Subcutaneous preadipocyte (primary cell): Measurements from ENCODE around the gene NRAP. TPM values are rescaled to one million over a fixed set of nuclear protein-coding genes. Genes with fewer than 3 reads are reported as not detected.

ENCODE experiments used
- total RNA-seq: library from RNA; depleted of rRNA; stranded (reverse); fragments of >200 nt; gene quantifications from 2 replicates; pipeline ENCODE4 v1.2.3, GENCODE V29; 2012

NRAP gene, protein sequence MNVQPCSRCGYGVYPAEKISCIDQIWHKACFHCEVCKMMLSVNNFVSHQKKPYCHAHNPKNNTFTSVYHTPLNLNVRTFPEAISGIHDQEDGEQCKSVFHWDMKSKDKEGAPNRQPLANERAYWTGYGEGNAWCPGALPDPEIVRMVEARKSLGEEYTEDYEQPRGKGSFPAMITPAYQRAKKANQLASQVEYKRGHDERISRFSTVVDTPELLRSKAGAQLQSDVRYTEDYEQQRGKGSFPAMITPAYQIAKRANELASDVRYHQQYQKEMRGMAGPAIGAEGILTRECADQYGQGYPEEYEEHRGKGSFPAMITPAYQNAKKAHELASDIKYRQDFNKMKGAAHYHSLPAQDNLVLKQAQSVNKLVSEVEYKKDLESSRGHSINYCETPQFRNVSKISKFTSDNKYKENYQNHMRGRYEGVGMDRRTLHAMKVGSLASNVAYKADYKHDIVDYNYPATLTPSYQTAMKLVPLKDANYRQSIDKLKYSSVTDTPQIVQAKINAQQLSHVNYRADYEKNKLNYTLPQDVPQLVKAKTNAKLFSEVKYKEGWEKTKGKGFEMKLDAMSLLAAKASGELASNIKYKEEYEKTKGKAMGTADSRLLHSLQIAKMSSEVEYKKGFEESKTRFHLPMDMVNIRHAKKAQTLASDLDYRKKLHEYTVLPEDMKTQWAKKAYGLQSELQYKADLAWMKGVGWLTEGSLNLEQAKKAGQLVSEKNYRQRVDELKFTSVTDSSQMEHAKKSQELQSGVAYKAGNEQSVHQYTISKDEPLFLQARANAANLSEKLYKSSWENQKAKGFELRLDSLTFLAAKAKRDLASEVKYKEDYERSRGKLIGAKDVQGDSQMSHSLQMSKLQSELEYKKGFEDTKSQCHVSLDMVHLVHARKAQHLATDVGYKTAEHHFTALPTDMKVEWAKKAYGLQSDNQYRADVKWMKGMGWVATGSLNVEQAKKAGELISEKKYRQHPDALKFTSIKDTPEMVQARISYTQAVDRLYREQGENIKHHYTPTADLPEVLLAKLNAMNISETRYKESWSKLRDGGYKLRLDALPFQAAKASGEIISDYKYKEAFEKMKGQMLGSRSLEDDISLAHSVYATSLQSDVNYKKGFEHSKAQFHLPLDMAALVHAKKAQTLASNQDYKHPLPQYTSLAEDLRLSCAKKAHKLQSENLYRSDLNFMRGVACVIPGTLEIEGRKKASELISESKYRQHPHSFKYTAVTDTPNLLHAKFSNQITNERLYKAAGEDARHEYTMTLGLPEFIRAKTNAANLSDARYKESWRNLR (N-terminal part only)
- total RNA-seq: not detected in 2 replicates

DNA sequence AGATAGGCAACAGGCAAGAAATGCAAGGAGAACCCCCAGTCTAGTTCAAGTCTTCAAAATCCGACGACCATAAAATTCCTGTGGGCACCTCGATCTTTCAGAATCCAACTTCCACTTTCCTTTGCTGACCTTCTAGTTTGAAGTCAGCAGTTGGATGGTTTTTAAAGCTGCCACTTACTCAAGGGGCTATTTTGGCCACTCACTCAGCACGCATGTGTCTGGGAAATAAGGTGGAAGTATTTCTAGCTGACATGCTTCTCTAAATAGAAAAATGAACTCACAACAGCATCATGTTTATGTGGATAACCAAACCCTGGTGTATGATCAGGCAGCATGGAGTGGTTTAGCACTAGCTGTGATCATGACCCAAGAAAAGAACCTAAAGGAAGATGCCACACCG is at the start of gene NRAP:
Gene NRAP (minus strand): TSS at position 134 of the 400 bp plus-strand sequence. CDS start 159 bp downstream, outside the sequence.

DNA sequence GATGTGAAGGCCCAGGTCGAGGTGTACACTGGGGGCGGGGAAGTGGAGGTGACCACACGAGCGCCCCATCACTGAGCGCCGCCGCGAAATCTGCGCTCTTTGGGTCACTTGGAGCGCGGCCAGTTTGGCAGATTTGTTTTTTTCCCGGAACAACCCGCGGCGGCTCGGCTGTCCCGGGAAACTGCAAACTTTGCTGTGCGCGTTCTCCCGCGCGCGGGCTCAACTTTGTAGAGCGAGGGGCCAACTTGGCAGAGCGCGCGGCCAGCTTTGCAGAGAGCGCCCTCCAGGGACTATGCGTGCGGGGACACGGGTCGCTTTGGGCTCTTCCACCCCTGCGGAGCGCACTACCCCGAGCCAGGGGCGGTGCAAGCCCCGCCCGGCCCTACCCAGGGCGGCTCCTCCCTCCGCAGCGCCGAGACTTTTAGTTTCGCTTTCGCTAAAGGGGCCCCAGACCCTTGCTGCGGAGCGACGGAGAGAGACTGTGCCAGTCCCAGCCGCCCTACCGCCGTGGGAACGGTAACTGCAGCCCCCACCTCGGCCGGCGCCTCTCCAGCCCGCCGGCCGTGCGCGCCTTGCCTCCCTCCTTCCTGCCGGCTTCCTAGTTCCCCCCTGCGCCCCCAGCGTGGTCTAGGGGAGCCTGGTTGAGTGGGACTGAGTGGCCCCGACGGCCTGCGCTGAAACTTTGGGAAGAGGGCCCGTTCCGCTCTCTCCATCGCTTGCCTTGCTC is 15.8 kb upstream of the NRAP start, which contains the start of gene CASP7:
Gene CASP7 (plus strand): TSS at position 450 of the 727 bp plus-strand sequence. CDS start 17,582 bp downstream, outside the sequence.

DNA sequence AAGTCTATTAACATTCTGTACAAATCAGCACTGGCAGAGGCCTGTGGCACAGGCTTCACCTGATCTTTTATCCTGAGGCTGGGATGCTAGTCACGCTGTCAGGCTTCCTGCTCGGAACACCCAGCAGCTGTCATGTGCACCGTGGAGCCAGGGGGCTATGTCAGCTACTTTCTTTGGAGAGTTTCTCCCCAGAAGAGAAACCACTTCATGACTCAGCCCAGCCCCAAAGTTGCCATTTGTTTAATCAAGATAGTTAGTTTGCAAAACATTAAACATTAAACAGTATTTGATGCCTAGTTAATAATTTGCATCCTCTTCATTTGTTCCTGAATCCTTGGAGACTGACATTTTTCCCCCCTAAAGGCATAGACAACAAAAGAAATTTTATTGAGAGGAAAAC is 111.1 kb downstream of the NRAP start, which contains the start of gene HABP2:
Gene HABP2 (plus strand): TSS at position 353 of the 400 bp plus-strand sequence. CDS start 69 bp downstream, outside the sequence.

Other genes with a start within 250 kb of the NRAP start
- not detected in 2 replicates for gene HABP2, start 111.0 kb downstream of the NRAP start, total RNA-seq
- gene CASP7, start 15.9 kb upstream of the NRAP start, total RNA-seq: 23.5 and 25.2 TPM in 2 replicates
- gene PLEKHS1, start 87.6 kb upstream of the NRAP start, total RNA-seq: not detected in 2 replicates
- gene DCLRE1A, start 190.0 kb upstream of the NRAP start, total RNA-seq: 4.0 and 7.0 TPM in 2 replicates
- 9.9 and 18.0 TPM in 2 replicates for gene NHLRC2, start 190.6 kb upstream of the NRAP start, total RNA-seq